Measurements from ENCODE around the gene FBXO36. TPM values are rescaled to one million over a fixed set of nuclear protein-coding genes. Genes with fewer than 3 reads are reported as not detected.

FBXO36 gene
- total RNA-seq, 2 donors from 2014 or later: 1.6 to 2.3 TPM

DNA sequence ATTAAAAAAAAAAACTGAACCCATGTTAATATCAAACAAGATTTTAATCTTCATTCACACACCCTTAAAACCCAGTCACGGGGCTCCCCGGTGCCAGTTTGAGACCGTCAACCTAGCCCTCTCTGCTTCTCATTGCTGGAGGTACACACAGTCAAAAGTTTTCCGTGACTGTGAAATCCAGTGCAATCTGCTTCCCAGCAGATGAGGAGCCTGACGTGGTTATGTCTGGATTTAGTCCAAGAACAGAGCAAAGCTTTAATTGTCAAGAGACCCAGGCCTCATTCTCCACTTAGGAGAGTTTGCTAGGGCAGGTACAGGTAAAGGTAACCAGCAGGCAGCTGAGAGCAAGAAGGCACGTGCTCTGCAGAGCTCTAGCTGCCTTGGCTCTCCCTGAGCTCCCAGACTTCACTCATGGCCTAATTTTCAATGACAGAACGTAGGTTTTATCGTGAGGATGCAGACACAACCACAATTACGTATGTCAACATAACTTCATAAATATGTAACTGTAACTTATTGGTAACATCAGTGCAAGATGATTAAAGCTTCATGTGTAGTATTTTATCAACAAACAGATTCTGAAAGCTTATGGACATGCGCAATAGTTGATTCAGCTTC lies 90.1 kb downstream of the FBXO36 start:
- intact Hi-C loops (cut with DNase I, micrococcal nuclease): loop anchor here in 1 of 2 donors (5.0 to 10.0 kb wide), 2 partner anchors 150 to 602 kb away; no protein-coding TSS in a partner anchor
- no peak for ATAC-seq
- no peak for DNase-seq

DNA sequence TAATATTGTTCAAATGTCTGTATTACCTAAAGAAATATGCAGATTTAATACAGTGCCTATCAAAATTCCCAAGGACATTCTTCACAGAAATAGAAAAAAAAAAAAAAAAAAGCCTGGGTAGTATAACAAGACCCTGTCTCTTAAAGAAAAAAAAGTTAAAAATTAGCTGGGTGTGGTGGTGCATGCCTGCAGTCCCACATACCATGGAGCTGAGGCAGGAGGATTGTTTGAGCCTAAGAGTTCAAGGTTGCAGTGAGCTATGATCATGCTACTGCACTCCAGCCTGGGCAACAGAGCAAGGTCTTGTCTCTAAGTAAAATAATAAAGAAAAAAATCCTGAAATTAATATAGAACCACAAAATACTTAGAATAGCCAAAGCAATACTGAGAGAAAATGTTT lies 94.5 kb downstream of the FBXO36 start:
- no peak for ATAC-seq
- no peak for DNase-seq
- intact Hi-C loops (cut with DNase I, micrococcal nuclease): loop anchor here in 1 of 2 donors (10.0 kb wide), 1 partner anchor 598 kb away; no protein-coding TSS in a partner anchor

- ATAC-seq (no peak), DNase-seq (no peak)
- intact Hi-C loops (cut with DNase I, micrococcal nuclease): loop anchor here in 1 of 2 donors (10.0 kb wide), 1 partner anchor 597 kb away; no protein-coding TSS in a partner anchor
Observed at GRCh38 chr2:230018153-230018552, 95.8 kb downstream of the FBXO36 start.

GRCh38 chr2:230019742-230020141 lies 97.4 kb downstream of the FBXO36 start:
- DNase-seq (no peak), ATAC-seq (no peak)
- intact Hi-C loops (cut with DNase I, micrococcal nuclease): loop anchor here in 1 of 2 donors (10.0 kb wide), 1 partner anchor 595 kb away; no protein-coding TSS in a partner anchor

GRCh38 chr2:230023313-230023712 lies 101.0 kb downstream of the FBXO36 start:
- intact Hi-C loops (cut with DNase I, micrococcal nuclease): no loop called here
- DNase-seq (no peak), ATAC-seq (no peak)

- intact Hi-C loops (cut with DNase I, micrococcal nuclease): no loop called here
- DNase-seq: no peak
Observed at GRCh38 chr2:230042195-230042594, 119.9 kb downstream of the FBXO36 start.

DNA sequence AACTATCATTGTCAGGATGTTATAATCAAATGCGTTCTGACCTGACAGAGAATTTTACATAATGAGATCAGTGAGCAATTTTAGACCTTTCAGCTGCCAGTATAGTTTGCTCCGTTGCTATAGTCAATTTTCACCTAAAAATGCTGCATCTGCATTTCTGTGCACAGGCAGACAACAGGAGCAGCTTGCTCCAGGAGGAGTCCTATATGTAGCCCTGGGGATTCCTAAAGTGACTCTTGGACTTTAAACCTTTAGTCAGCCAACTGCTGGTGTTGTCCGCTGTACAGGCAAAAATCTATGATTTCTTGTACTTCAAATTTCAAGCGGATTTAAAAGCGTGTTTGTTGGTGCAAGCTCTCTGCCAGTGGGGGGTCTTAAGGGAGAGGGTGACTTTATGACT lies 120.7 kb downstream of the FBXO36 start:
- DNase-seq: no peak
- no peak for ATAC-seq
- intact Hi-C loops (cut with DNase I, micrococcal nuclease): no loop called here

More at GRCh38 chr2:230042195-230042594, 119.9 kb downstream of the FBXO36 start:
- no peak for ATAC-seq

GRCh38 chr2:230043461-230043860 lies 121.2 kb downstream of the FBXO36 start:
- DNase-seq: no peak
- no peak for ATAC-seq
- intact Hi-C loops (cut with DNase I, micrococcal nuclease): no loop called here

DNA sequence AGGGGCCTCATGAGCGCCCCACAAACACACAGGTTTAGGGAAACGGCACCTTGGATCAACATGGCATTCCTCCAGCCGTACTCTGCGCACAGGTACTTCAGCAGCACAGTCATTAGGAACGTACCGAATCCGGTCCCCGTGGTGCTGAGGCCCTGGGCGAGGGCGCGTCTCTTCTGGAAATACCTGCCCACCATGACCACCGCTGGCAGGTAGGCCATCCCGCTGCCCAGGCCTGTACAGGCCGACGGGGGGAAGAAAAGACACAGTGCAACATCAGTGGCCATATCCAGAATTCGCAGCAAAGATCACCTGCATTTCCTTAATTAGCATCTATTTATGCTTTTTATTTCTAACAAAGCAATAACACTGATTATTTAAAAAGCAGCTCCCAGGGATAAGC lies 124.2 kb downstream of the FBXO36 start:
- DNase-seq (no peak), ATAC-seq (no peak)
- intact Hi-C loops (cut with DNase I, micrococcal nuclease): no loop called here

DNA sequence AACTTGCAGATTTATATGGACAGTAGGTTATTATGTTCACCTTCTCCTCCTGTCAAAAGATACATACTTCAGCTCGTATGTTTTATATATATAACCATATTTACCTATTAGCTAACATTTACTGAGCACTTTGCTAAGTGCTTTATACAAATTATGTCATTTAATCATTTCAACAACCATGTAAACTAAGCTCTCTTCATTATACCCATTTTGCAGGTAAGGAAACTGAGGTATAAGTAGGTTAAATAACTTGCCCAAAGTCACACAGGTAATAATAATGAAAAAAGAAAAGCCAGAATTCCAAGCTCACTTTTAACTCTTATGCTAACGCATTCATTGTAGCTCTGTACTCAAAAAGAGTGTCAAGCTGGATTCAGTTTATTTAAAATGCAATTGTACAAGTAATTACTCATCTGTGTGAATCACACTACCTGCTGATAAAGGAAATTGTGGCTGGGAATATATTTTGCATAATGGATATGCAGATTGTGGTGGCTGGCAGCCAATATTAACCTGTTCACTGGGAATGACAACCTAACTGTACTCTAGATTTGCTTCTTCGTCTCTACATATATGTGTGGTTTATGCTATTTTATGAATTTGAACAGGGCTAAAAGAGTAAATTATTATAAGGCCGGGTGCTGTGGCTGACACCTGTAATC lies 125.8 kb downstream of the FBXO36 start:
- ATAC-seq (no peak), DNase-seq (no peak)
- intact Hi-C loops (cut with DNase I, micrococcal nuclease): no loop called here

DNA sequence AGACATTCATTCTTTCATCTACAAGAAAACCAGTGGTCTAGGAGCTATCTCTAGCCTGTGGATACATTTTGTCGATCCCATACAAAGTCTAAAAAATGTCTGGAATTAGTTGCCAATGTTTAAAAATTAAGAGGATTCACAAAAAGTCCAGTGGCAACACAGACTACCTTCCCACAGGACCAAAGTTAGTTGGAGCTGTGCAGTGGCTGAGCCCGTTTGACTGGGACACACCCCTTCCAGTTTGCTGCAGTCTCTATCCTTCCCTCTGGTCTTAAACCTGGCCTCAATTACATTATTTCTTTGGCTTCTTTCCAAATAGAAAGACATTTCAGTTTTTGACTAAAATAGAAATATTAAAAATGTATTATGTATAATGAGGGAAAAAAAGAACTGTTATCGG lies 127.8 kb downstream of the FBXO36 start:
- DNase-seq (no peak), ATAC-seq (no peak)
- intact Hi-C loops (cut with DNase I, micrococcal nuclease): no loop called here

GRCh38 chr2:230052299-230052698 lies 130.0 kb downstream of the FBXO36 start:
- intact Hi-C loops (cut with DNase I, micrococcal nuclease): no loop called here
- no peak for ATAC-seq
- DNase-seq: no peak

DNA sequence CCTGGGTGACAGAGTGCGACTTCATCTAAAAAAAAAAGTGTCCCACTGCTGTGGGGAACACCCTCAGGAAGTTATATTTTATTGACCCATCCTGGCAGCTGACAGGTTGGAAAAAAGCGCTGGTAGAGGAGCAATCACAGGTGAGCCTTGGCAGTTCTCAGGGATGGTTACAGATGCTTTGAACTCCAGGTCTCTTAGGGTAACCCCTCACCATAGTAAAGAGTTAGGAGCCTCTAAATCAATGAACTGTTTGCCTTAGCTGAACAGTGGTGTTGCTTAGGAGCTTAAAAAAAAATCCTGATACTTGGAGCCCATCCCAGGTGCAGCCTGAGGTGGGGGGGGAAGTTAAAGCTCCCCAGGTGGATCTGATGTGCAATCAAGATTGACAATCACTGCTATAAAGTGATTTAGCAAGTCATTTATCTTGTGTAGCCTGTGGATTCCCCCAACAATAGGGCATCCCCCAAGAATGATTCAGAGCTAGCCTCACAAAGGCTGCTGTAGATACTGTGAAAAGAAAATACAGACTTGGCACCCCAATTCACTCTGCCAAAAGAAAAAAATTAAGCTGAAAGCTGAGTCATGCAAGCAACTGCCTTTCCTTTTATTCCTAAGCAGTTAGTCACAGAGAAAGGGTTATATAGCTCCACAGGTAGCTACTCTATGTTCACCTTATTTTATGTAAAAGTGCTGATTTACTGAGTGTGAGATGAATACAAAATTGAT lies 131.6 kb downstream of the FBXO36 start:
- ATAC-seq (no peak), DNase-seq (no peak)
- intact Hi-C loops (cut with DNase I, micrococcal nuclease): no loop called here

GRCh38 chr2:230060672-230061293 lies 138.5 kb downstream of the FBXO36 start:
- intact Hi-C loops (cut with DNase I, micrococcal nuclease): no loop called here
- DNase-seq: no peak
- ATAC-seq: no peak

Other genes with a start within 250 kb of the FBXO36 start
- gene DNER, start 207.9 kb upstream of the FBXO36 start, total RNA-seq: 1 to 10 TPM in 1 of 2 donors, under 1 TPM in 1; 0.40 to 1.3 TPM
- gene TRIP12, start 494 bp upstream of the FBXO36 start, total RNA-seq: 100 to 1,000 TPM; 183 to 188 TPM
- gene SLC16A14, start 146.4 kb downstream of the FBXO36 start, total RNA-seq: 10 to 100 TPM in 1 of 2 donors, 1 to 10 TPM in 1; 2.5 to 20.4 TPM